ENCODE results near the gene UVRAG. TPM values are rescaled to one million over a fixed set of nuclear protein-coding genes. Genes with fewer than 3 reads are reported as not detected.

The UVRAG gene
- total and polyA plus RNA-seq, 12 donors = 5.0 to 18.3 (median 13.4) TPM

DNA sequence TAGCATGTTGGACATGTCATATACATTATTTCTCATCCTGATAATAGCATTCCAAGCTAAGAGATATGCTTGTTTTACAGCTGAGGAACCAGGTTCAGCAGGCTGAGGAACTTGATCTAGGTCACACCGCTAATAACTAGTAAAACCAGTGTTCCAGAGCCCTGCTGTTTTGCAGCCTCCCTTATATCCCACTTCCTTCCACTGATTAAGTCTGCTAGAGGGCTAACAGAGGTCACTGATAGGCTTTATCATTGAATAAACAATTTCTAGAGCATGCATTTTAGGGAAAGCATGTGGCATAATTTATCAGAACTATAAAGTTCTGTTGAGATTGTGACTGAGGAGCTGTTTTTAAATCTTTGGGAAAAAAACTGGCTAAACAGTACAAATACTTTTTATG, 54.0 kb downstream of the UVRAG start:
- no peaks in the 10 kb centered on the region for H3K9me3 ChIP-seq
- intact Hi-C loops (cut with DNase I) = loop anchor here in 8 of 10 donors (1.0 to 10.0 kb wide), 9 partner anchors 66 to 324 kb away; no protein-coding TSS in a partner anchor
- H3K4me1 ChIP-seq = peaks cover 5 to 45% (median 23%) of the 10 kb centered on the region in 9 donors
- H3K4me3 ChIP-seq = no peak overlapping the region
- H3K36me3 ChIP-seq = peaks cover 0 to 4% (median 0%) of the 10 kb centered on the region in 9 donors
- TF ChIP-seq, protein P1, sequence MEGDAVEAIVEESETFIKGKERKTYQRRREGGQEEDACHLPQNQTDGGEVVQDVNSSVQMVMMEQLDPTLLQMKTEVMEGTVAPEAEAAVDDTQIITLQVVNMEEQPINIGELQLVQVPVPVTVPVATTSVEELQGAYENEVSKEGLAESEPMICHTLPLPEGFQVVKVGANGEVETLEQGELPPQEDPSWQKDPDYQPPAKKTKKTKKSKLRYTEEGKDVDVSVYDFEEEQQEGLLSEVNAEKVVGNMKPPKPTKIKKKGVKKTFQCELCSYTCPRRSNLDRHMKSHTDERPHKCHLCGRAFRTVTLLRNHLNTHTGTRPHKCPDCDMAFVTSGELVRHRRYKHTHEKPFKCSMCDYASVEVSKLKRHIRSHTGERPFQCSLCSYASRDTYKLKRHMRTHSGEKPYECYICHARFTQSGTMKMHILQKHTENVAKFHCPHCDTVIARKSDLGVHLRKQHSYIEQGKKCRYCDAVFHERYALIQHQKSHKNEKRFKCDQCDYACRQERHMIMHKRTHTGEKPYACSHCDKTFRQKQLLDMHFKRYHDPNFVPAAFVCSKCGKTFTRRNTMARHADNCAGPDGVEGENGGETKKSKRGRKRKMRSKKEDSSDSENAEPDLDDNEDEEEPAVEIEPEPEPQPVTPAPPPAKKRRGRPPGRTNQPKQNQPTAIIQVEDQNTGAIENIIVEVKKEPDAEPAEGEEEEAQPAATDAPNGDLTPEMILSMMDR (IDR thresholded peaks at IDR 0.05) = no peak
- H3K27me3 ChIP-seq = no peaks in the 10 kb centered on the region
- DNase-seq (no peak), ATAC-seq (peak in 2 of 8 donors; percentile 43 to 45)
- 29 to 40% methylated on average over 1 of the region's 1 CpG for WGBS, 2 donors
- no peak overlapping the region for H3K27ac ChIP-seq

DNA sequence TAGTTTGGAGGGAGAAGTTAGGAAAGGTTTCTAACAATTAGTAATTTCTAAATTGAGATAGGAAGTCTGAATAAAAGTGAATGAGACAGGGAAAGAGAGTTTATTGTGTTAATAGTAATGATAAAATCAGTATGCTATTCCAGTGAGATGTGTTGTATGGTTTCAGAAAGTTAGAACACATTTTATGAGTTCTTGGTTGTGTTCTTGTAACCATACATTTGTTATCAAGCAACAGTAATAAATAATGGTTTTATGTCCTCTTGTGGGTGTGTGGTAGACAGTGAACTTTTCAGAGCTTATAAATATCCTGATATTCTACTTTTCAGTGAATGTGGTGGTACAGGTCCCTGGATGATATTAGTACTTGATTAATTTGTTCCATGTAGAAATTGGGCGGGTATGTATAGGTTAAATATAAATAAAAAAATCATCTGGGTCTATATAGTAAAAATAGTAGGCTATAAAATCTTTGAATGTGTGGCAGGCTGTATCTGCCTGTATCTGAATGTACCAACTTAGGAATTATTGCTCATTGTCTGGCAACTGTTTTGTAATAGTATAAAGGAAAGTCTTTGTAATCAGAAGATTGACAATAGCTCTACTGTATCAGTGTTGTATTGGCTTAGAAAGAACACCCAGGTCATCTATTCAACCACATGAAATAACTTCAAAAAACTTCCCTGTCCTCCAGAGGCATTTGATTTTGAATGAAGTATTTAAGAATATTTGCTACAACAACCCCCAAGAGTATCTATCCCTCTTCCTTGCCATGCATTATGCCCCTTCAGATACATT, 54.8 kb downstream of the UVRAG start:
- Histone ChIP-seq H3K4me3 (no peak overlapping the region), H3K27ac (no peak overlapping the region), H3K4me1 (peaks cover 5 to 48% (median 23%) of the 10 kb centered on the region in 9 donors), H3K27me3 (no peaks in the 10 kb centered on the region), H3K9me3 (no peaks in the 10 kb centered on the region), H3K36me3 (peaks cover 0 to 3% (median 0%) of the 10 kb centered on the region in 9 donors)
- WGBS, 2 donors = 97 to 100% methylated on average over 1 of the region's 1 CpG
- ATAC-seq = no peak
- intact Hi-C loops (cut with DNase I) = loop anchor here in 9 of 10 donors (2.0 to 10.0 kb wide), 8 partner anchors 67 to 325 kb away; no protein-coding TSS in a partner anchor
- DNase-seq = no peak
- TF ChIP-seq, protein P1 (IDR thresholded peaks at IDR 0.05) = no peak

DNA sequence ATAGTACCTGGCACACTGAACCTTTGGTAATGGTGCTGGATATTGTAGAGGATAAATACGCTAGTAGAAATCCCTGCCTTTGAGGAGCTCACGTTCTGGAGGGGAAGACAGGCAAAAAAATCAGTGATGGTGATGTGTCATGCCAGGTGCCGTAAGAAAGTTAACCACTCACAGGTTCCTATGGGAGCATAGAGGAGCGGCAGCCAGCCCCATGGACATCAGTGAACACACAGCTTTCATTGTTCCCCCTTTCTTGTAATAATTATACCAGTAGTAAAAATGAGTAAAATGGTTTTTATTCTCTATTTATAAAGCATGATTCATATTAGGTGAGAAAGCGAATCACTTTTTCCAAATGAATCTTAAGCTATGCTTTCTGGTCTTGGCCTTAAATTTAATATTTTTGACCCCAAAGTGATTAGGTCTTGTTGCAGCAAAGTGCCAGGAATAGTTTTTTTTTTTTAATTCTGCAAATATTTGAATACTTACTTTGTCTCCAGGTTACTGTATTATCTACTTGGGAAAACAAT, 57.9 kb downstream of the UVRAG start:
- Histone ChIP-seq H3K4me3 (no peak overlapping the region), H3K27me3 (no peaks in the 10 kb centered on the region), H3K9me3 (no peaks in the 10 kb centered on the region), H3K27ac (no peak overlapping the region), H3K4me1 (peaks cover 4 to 41% (median 19%) of the 10 kb centered on the region in 9 donors), H3K36me3 (no peaks in the 10 kb centered on the region)
- intact Hi-C loops (cut with DNase I) = loop anchor here in 1 of 10 donors (5.0 kb wide), 1 partner anchor 151 kb away; no protein-coding TSS in a partner anchor
- DNase-seq = no peak
- TF ChIP-seq, protein P1 (IDR thresholded peaks at IDR 0.05) = no peak
- no peak for ATAC-seq
- WGBS, 2 donors = 67 to 68% methylated on average over 5 of the region's 5 CpGs

DNA sequence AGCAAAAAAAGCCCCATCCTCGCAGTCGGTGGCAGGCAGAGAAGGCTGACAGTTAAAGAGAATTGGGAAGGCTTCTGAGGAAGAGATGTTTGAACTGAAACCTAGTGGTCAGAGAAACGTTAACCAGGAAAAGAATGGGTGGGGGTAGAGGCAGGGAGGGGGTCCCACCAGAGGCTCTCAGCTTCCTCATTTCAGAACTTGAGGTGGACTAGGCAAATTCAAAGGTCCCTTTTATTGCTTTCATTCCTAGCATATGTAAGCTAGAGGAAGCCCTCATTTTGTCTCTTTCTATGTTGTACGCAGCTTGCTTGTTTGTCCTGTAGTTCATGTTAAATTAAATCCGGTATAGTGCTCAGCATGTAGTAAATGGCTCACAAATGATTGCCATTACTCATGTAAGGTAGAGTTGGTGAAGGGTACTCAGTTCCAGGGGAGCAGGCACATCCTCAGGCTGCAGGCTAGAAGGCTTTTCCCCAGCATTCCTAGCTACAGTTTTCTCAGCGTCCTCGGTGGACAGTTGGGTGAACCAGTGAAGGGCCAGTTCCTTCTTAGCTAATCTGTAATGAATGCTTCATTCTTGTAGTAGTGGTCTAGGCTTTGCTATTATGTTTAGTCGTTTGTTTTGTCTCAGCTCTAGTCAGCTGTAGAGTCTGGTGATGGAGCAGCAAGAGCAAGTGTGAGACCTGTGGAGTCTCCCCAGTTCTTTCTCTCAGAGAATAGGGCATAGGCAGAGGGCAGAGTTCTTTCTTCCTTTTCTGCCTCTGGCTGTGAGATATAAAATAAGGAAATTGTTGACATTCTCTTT, 58.6 kb downstream of the UVRAG start:
- Histone ChIP-seq H3K4me1 (peaks cover 0 to 34% (median 12%) of the 10 kb centered on the region in 9 donors), H3K9me3 (no peaks in the 10 kb centered on the region), H3K27me3 (no peaks in the 10 kb centered on the region), H3K27ac (peak overlapping the region in 1 of 10 donors; percentile 31), H3K4me3 (no peak overlapping the region), H3K36me3 (no peaks in the 10 kb centered on the region)
- no peak for DNase-seq
- intact Hi-C loops (cut with DNase I) = loop anchor here in 1 of 10 donors (5.0 kb wide), 1 partner anchor 151 kb away; no protein-coding TSS in a partner anchor
- ATAC-seq = peak in 3 of 8 donors; percentile 19 to 29 (median 29)
- TF ChIP-seq, protein P1 (IDR thresholded peaks at IDR 0.05) = no peak
- WGBS, 2 donors = 69 to 74% methylated on average over 8 of the region's 8 CpGs
